IPS-20b (cell line): ENCODE results near the gene KRT85.
"Not testable (repeated sequence)": the region's sequence is repeated elsewhere in the genome, so short reads cannot be mapped to it uniquely, and the experiment has no call there.

Experiments
- H3K27ac ChIP-seq: one replicate; pipeline ENCODE4 v1.5.1; 2013; ENCODE audit warnings: low read length
- H3K27me3 ChIP-seq: 2 replicates; pipeline ENCODE4 v1.6.1; 2013; ENCODE audit warnings: mild to moderate bottlenecking, low read length, inconsistent platforms; ENCODE audit not compliant: insufficient read depth
- H3K36me3 ChIP-seq: 2 replicates; pipeline ENCODE4 v1.6.1; 2013; ENCODE audit warnings: low read depth, mild to moderate bottlenecking, inconsistent platforms, low read length, moderate library complexity; ENCODE audit not compliant: insufficient read depth
- H3K4me1 ChIP-seq: 2 replicates; pipeline ENCODE4 v1.6.1; 2013; ENCODE audit warnings: mild to moderate bottlenecking, control low read depth, inconsistent platforms, low read length, moderate library complexity; ENCODE audit not compliant: insufficient read depth
- H3K4me3 ChIP-seq: 2 replicates; pipeline ENCODE4 v1.5.1; 2013; ENCODE audit warnings: mild to moderate bottlenecking, low read length, inconsistent platforms
- H3K9ac ChIP-seq: 2 replicates; pipeline ENCODE4 v1.6.1; 2013; ENCODE audit warnings: low read depth, mild to moderate bottlenecking, inconsistent platforms, low read length, moderate library complexity
- H3K9me3 ChIP-seq: 2 replicates; pipeline ENCODE4 v1.6.1; 2013; ENCODE audit warnings: mild to moderate bottlenecking, low read depth, low read length, inconsistent platforms; ENCODE audit not compliant: insufficient read depth

KRT85 gene

GRCh38 chr12:52366738-52367485 lies at the start of gene KRT85:
Gene KRT85 (minus strand): TSS chr12:52367481. CDS start chr12:52367405, 76 bp downstream.
- Histone ChIP-seq H3K9ac (no peak within 1 kb of the TSS), H3K4me3 (no peak within 1 kb of the TSS), H3K36me3 (no peaks in the 10 kb centered on the region), H3K9me3 (no peaks in the 10 kb centered on the region), H3K27me3 (peaks cover 3% of the 10 kb centered on the region; the same call in 1 of the 2 replicates), H3K4me1 (no peaks in the 10 kb centered on the region), H3K27ac (no peak within 1 kb of the TSS)

GRCh38 chr12:52416795-52417194 lies 49.5 kb upstream of the KRT85 start:
- no peak overlapping the region for H3K27ac ChIP-seq
- H3K4me1 ChIP-seq = no peaks in the 10 kb centered on the region
- no peaks in the 10 kb centered on the region for H3K9me3 ChIP-seq
- H3K4me3 ChIP-seq = no peak overlapping the region
- no peaks in the 10 kb centered on the region for H3K27me3 ChIP-seq
- H3K36me3 ChIP-seq = no peaks in the 10 kb centered on the region
- H3K9ac ChIP-seq = no peak overlapping the region

GRCh38 chr12:52415870-52416750 lies 48.8 kb upstream of the KRT85 start:
- Histone ChIP-seq H3K36me3 (no peaks in the 10 kb centered on the region), H3K27ac (no peak overlapping the region), H3K27me3 (no peaks in the 10 kb centered on the region), H3K9ac (no peak overlapping the region), H3K4me3 (no peak overlapping the region), H3K4me1 (no peaks in the 10 kb centered on the region), H3K9me3 (no peaks in the 10 kb centered on the region)

GRCh38 chr12:52414936-52415335 lies 47.7 kb upstream of the KRT85 start:
- H3K4me1 ChIP-seq = no peaks in the 10 kb centered on the region
- no peak overlapping the region for H3K4me3 ChIP-seq
- no peak overlapping the region for H3K9ac ChIP-seq
- no peaks in the 10 kb centered on the region for H3K36me3 ChIP-seq
- no peaks in the 10 kb centered on the region for H3K9me3 ChIP-seq
- H3K27ac ChIP-seq = no peak overlapping the region
- no peaks in the 10 kb centered on the region for H3K27me3 ChIP-seq

- H3K4me3 ChIP-seq = no peak overlapping the region
- no peak overlapping the region for H3K9ac ChIP-seq
- no peaks in the 10 kb centered on the region for H3K27me3 ChIP-seq
- H3K27ac ChIP-seq = no peak overlapping the region
- no peaks in the 10 kb centered on the region for H3K36me3 ChIP-seq
- no peaks in the 10 kb centered on the region for H3K4me1 ChIP-seq
- H3K9me3 ChIP-seq = no peaks in the 10 kb centered on the region
These were observed 46.6 kb upstream of the KRT85 start for GRCh38 chr12:52413782-52414345.

GRCh38 chr12:52413202-52413601 lies 45.9 kb upstream of the KRT85 start:
- Histone ChIP-seq H3K9me3 (no peaks in the 10 kb centered on the region), H3K4me3 (no peak overlapping the region), H3K27ac (no peak overlapping the region), H3K4me1 (no peaks in the 10 kb centered on the region), H3K36me3 (no peaks in the 10 kb centered on the region), H3K27me3 (no peaks in the 10 kb centered on the region), H3K9ac (no peak overlapping the region)

- H3K27me3 ChIP-seq = no peaks in the 10 kb centered on the region
- no peaks in the 10 kb centered on the region for H3K9me3 ChIP-seq
- no peak overlapping the region for H3K9ac ChIP-seq
- H3K27ac ChIP-seq = no peak overlapping the region
- H3K4me3 ChIP-seq = no peak overlapping the region
- no peaks in the 10 kb centered on the region for H3K36me3 ChIP-seq
- H3K4me1 ChIP-seq = no peaks in the 10 kb centered on the region
These were observed 44.5 kb upstream of the KRT85 start for GRCh38 chr12:52411815-52412214.

- H3K9ac ChIP-seq, H3K27me3 ChIP-seq, H3K4me3 ChIP-seq, H3K9me3 ChIP-seq, H3K36me3 ChIP-seq, H3K4me1 ChIP-seq, H3K27ac ChIP-seq: not testable (repeated sequence)
These were observed 43.4 kb upstream of the KRT85 start for GRCh38 chr12:52410589-52411248.

GRCh38 chr12:52407918-52408317 lies 40.6 kb upstream of the KRT85 start:
- no peaks in the 10 kb centered on the region for H3K27me3 ChIP-seq
- H3K36me3 ChIP-seq = no peaks in the 10 kb centered on the region
- peaks cover 3% of the 10 kb centered on the region; the same call in 1 of the 2 replicates for H3K4me1 ChIP-seq
- H3K9ac ChIP-seq = no peak overlapping the region
- H3K9me3 ChIP-seq = no peaks in the 10 kb centered on the region
- no peak overlapping the region for H3K27ac ChIP-seq
- no peak overlapping the region for H3K4me3 ChIP-seq

- Histone ChIP-seq H3K9ac (no peak within 1 kb of the TSS), H3K36me3 (no peaks in the 10 kb centered on the region), H3K27ac (no peak within 1 kb of the TSS), H3K4me3 (no peak within 1 kb of the TSS), H3K4me1 (peaks cover 3% of the 10 kb centered on the region; the same call in 1 of the 2 replicates), H3K9me3 (no peaks in the 10 kb centered on the region), H3K27me3 (no peaks in the 10 kb centered on the region)
These were observed 38.7 kb upstream of the KRT85 start, which contains the start of gene KRT82 for GRCh38 chr12:52405922-52406385. Gene KRT82 (minus strand): TSS chr12:52406335. CDS start chr12:52406277, 58 bp downstream.

GRCh38 chr12:52404951-52405350 lies 37.7 kb upstream of the KRT85 start:
- H3K9me3 ChIP-seq = no peaks in the 10 kb centered on the region
- no peak overlapping the region for H3K27ac ChIP-seq
- no peak overlapping the region for H3K9ac ChIP-seq
- H3K4me1 ChIP-seq = peaks cover 3% of the 10 kb centered on the region; the same call in 1 of the 2 replicates
- no peaks in the 10 kb centered on the region for H3K36me3 ChIP-seq
- no peaks in the 10 kb centered on the region for H3K27me3 ChIP-seq
- H3K4me3 ChIP-seq = no peak overlapping the region
